Hindlimb muscle (tissue), 1 donor: Measurements from ENCODE around the gene NOTCH3. TPM values are rescaled to one million over a fixed set of nuclear protein-coding genes. Genes with fewer than 3 reads are reported as not detected.

Source experiments
- DNase-seq: peaks from one replicate; pipeline ENCODE4 v3.0.0-alpha.2; 2013
- polyA plus RNA-seq: library from polyadenylated mRNA; unstranded; fragments of 120-200 nt; gene quantifications from one replicate; pipeline ENCODE4 v1.2.1, GENCODE V29; 2013; ENCODE audit not compliant: insufficient read length

The NOTCH3 gene
- polyA plus RNA-seq, 1 donor: 204 TPM

- DNase-seq: peak; percentile 41
These were observed 5.1 kb downstream of the NOTCH3 start for GRCh38 chr19:15195371-15196334.

GRCh38 chr19:15194938-15195337 is 5.9 kb downstream of the NOTCH3 start:
- no peak for DNase-seq

- no peak for DNase-seq
These were observed 8.8 kb downstream of the NOTCH3 start for GRCh38 chr19:15191982-15192381.

- DNase-seq: no peak
These were observed 9.3 kb downstream of the NOTCH3 start for GRCh38 chr19:15191514-15191913.

- no peak for DNase-seq
These were observed 11.9 kb downstream of the NOTCH3 start for GRCh38 chr19:15188851-15189250.

GRCh38 chr19:15187026-15188007 is 13.5 kb downstream of the NOTCH3 start:
- no peak for DNase-seq

- DNase-seq: no peak
These were observed 15.6 kb downstream of the NOTCH3 start for GRCh38 chr19:15185188-15185587.

- no peak for DNase-seq
These were observed 16.0 kb downstream of the NOTCH3 start for GRCh38 chr19:15184776-15185175.

GRCh38 chr19:15181394-15181793 is 19.4 kb downstream of the NOTCH3 start:
- DNase-seq: no peak

- no peak for DNase-seq
These were observed 20.1 kb downstream of the NOTCH3 start for GRCh38 chr19:15180451-15181390.

GRCh38 chr19:15178629-15179308 is 22.0 kb downstream of the NOTCH3 start:
- DNase-seq: no peak

- DNase-seq: peak; percentile 84
These were observed 23.3 kb downstream of the NOTCH3 start for GRCh38 chr19:15177269-15178116.

- no peak for DNase-seq
These were observed 25.2 kb downstream of the NOTCH3 start for GRCh38 chr19:15175609-15176008.

- no peak for DNase-seq
These were observed 26.9 kb downstream of the NOTCH3 start for GRCh38 chr19:15173746-15174404.

- DNase-seq: no peak
These were observed 30.4 kb downstream of the NOTCH3 start for GRCh38 chr19:15170345-15170744.

- DNase-seq: no peak
These were observed 31.1 kb downstream of the NOTCH3 start for GRCh38 chr19:15169541-15170285.

GRCh38 chr19:15166700-15167099 is 34.1 kb downstream of the NOTCH3 start:
- no peak for DNase-seq

- DNase-seq: no peak
These were observed 39.5 kb downstream of the NOTCH3 start for GRCh38 chr19:15161028-15161984.
